ENCODE measurements around the gene CAMK4. TPM values are rescaled to one million over a fixed set of nuclear protein-coding genes. Genes with fewer than 3 reads are reported as not detected.

CAMK4 gene
- total RNA-seq, 1 experiment from 2014 or later, result not detected

DNA sequence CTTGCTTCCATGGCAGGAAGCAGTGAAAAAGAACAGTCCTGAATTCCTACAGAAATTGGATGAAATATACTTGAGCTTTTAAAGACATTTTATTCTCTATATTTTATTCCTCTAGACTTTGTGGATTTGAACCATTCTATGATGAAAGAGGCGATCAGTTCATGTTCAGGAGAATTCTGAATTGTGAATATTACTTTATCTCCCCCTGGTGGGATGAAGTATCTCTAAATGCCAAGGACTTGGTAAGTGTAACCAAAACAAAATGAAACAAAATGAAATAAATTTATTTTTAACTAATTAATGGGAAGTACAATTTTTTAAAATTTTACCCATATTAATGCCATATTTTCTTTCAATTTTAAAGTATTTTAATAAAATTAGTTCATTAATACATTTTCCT, 254.1 kb downstream of the CAMK4 start:
- no peaks in the 10 kb centered on the region for H3K36me3 ChIP-seq (ENCODE audit: low read depth)
- no peaks in the 10 kb centered on the region for H3K27me3 ChIP-seq (ENCODE audit: insufficient read depth, low read depth)
- CTCF ChIA-PET, result no interaction called here
- TF ChIP-seq CTCF (conservative IDR thresholded peaks at IDR 0.05) (no peak), EZH2 (IDR thresholded peaks at IDR 0.05; ENCODE audit: low read depth) (no peak)
- H3K4me3 ChIP-seq, result no peak overlapping the region
- no peak overlapping the region for H3K27ac ChIP-seq
- no TSS peak for BruUV-seq (replicated peaks)
- H4K20me1 ChIP-seq (ENCODE audit: insufficient read depth), result no peaks in the 10 kb centered on the region
- no peaks in the 10 kb centered on the region for H3F3A ChIP-seq (ENCODE audit: insufficient read depth, low read depth)
- no peaks in the 10 kb centered on the region for H3K79me2 ChIP-seq (ENCODE audit: low read depth)
- no peaks in the 10 kb centered on the region for H3K9me2 ChIP-seq (ENCODE audit: insufficient read depth)
- no peak for DNase-seq
- no peak overlapping the region for H2AFZ ChIP-seq
- intact Hi-C loops (cut with micrococcal nuclease; ENCODE audit: unreplicated experiment), result no loop called here
- POLR2A ChIA-PET (ENCODE audit: unreplicated experiment), result no interaction called here
- no peak overlapping the region for H3K4me2 ChIP-seq
- no peaks in the 10 kb centered on the region for H3K9me3 ChIP-seq (ENCODE audit: insufficient read depth, low read depth)
- no peaks in the 10 kb centered on the region for H3K4me1 ChIP-seq (replicated peaks; ENCODE audit: insufficient read depth)

DNA sequence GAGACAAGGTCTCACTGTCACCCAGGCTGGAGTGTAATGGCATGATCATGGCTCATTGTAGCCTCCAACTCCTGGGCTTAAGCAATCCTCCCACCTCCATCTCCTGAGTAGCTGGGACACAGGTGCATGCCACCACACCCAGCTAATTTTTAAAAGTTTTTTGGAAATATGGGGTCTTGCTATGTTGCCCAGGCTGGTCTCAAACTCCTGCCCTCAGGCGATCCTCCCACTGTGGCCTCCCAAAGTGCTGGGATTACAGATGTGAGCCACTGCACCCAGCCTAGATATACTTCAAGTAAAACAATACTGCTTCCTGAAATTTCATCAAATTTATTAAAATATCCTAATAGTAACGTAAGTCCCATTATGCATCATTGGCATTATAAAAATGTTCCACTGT, 254.7 kb downstream of the CAMK4 start:
- no peak overlapping the region for H3K27ac ChIP-seq
- DNase-seq, result no peak
- H3K4me1 ChIP-seq (replicated peaks; ENCODE audit: insufficient read depth), result no peaks in the 10 kb centered on the region
- H3K79me2 ChIP-seq (ENCODE audit: low read depth), result no peaks in the 10 kb centered on the region
- H3K27me3 ChIP-seq (ENCODE audit: insufficient read depth, low read depth), result no peaks in the 10 kb centered on the region
- intact Hi-C loops (cut with micrococcal nuclease; ENCODE audit: unreplicated experiment), result no loop called here
- TF ChIP-seq CTCF (conservative IDR thresholded peaks at IDR 0.05) (no peak), EZH2 (IDR thresholded peaks at IDR 0.05; ENCODE audit: low read depth) (no peak)
- POLR2A ChIA-PET (ENCODE audit: unreplicated experiment), result no interaction called here
- H3K9me3 ChIP-seq (ENCODE audit: insufficient read depth, low read depth), result no peaks in the 10 kb centered on the region
- H3F3A ChIP-seq (ENCODE audit: insufficient read depth, low read depth), result no peaks in the 10 kb centered on the region
- H3K4me3 ChIP-seq, result no peak overlapping the region
- H4K20me1 ChIP-seq (ENCODE audit: insufficient read depth), result no peaks in the 10 kb centered on the region
- no peak overlapping the region for H2AFZ ChIP-seq
- no peaks in the 10 kb centered on the region for H3K9me2 ChIP-seq (ENCODE audit: insufficient read depth)
- H3K36me3 ChIP-seq (ENCODE audit: low read depth), result no peaks in the 10 kb centered on the region
- no peak overlapping the region for H3K4me2 ChIP-seq
- no TSS peak for BruUV-seq (replicated peaks)
- CTCF ChIA-PET, result no interaction called here

DNA sequence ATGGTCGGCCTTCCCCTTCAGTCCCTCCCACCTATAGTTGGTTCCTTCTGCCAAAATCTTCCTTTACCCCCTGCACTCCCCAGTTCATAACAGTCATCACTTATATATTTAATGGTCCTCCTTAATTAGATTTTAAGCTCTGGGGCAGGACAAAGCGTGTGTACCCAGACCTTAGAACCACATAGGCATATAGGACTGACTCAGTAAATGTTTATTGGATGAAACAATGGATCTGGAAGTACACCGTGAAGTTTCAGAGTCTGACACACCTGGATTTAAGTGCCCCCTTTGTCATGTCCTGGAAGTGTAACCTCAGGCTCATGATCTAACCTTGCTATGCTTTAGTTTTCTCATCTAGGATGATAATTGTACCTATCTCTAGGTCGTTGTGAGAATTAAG, 256.2 kb downstream of the CAMK4 start:
- no peak overlapping the region for H3K4me2 ChIP-seq
- no peaks in the 10 kb centered on the region for H3K9me3 ChIP-seq (ENCODE audit: insufficient read depth, low read depth)
- no TSS peak for BruUV-seq (replicated peaks)
- intact Hi-C loops (cut with micrococcal nuclease; ENCODE audit: unreplicated experiment), result no loop called here
- H3F3A ChIP-seq (ENCODE audit: insufficient read depth, low read depth), result no peaks in the 10 kb centered on the region
- no peaks in the 10 kb centered on the region for H3K9me2 ChIP-seq (ENCODE audit: insufficient read depth)
- H3K4me1 ChIP-seq (replicated peaks; ENCODE audit: insufficient read depth), result no peaks in the 10 kb centered on the region
- ChIA-PET POLR2A (ENCODE audit: unreplicated experiment) (no interaction called here), CTCF (no interaction called here)
- TF ChIP-seq EZH2 (IDR thresholded peaks at IDR 0.05; ENCODE audit: low read depth) (no peak), CTCF (conservative IDR thresholded peaks at IDR 0.05) (no peak)
- DNase-seq, result no peak
- H2AFZ ChIP-seq, result no peak overlapping the region
- no peak overlapping the region for H3K4me3 ChIP-seq
- no peaks in the 10 kb centered on the region for H3K79me2 ChIP-seq (ENCODE audit: low read depth)
- H3K36me3 ChIP-seq (ENCODE audit: low read depth), result no peaks in the 10 kb centered on the region
- H3K27me3 ChIP-seq (ENCODE audit: insufficient read depth, low read depth), result no peaks in the 10 kb centered on the region
- no peaks in the 10 kb centered on the region for H4K20me1 ChIP-seq (ENCODE audit: insufficient read depth)
- no peak overlapping the region for H3K27ac ChIP-seq

All from PC-9 (cell line).